Activated naive CD4-positive, alpha-beta T cell treated with anti-CD3 and anti-CD28 coated beads, Interleukin-2, amount 50 U/mL, for 72 hours (primary cell): ENCODE measurements around the gene PUS1. TPM values are rescaled to one million over a fixed set of nuclear protein-coding genes. Genes with fewer than 3 reads are reported as not detected.
A peak's percentile ranks its signal among the peaks of the same experiment; 100 is the strongest.

Source experiments
- ATAC-seq, 2 donors: fragments of 150-1000 bp; cut with Tn5 transposase; 2 replicates each; pipeline ENCODE4 v1.10.0; 2021; ENCODE audit warnings: mild to moderate bottlenecking in 2 of 2, moderate library complexity in 2 of 2
- DNase-seq, 2 donors: peaks; one replicate each; pipeline ENCODE4 v3.0.0; 2021 to 2022; ENCODE audit warnings: low spot score in 2 of 2
- H3K27ac Mint-ChIP-seq, 2 donors: one replicate each; pipeline ENCODE4 v1.8.0; 2022; ENCODE audit warnings: mild to moderate bottlenecking in 2 of 2, mixed read lengths in 2 of 2
- H3K36me3 Mint-ChIP-seq, 2 donors: one replicate each; pipeline ENCODE4 v1.8.0; 2022; ENCODE audit warnings: mixed read lengths in 2 of 2
- H3K9me3 Mint-ChIP-seq, 2 donors: one replicate each; pipeline ENCODE4 v1.8.0; 2022; ENCODE audit warnings: mixed read lengths in 2 of 2
- total RNA-seq, 2 donors: library from RNA; stranded (reverse); gene quantifications; one replicate each; pipeline ENCODE4 v1.2.3, GENCODE V29; 2022

PUS1 gene
- total RNA-seq, 2 donors from 2014 or later, result 16.6 to 49.9 TPM

DNA sequence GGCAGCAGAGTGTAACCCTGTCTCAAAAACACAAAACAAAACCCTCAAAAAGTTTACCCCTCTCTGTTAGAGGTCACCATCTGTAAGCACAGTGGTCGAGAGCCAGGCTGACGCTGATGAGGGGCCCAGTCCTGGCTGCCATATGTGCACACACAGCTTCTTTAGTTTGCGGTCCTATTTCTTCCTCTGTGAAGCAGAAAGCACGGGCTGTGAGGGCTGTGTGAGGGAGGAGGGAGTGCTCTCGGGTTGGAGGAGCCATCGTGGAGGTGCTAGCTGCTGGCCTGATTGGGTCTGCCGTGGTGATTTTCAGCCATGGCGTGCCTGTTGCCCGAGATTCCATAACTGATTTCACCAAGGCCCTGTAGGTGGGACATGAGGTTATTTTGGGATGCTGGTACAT, 31.2 kb upstream of the PUS1 start:
- no peak for DNase-seq
- Mint-ChIP-seq H3K27ac (no peak overlapping the region), H3K9me3 (no peaks in the 10 kb centered on the region), H3K36me3 (no peaks in the 10 kb centered on the region)
- ATAC-seq, result no peak

DNA sequence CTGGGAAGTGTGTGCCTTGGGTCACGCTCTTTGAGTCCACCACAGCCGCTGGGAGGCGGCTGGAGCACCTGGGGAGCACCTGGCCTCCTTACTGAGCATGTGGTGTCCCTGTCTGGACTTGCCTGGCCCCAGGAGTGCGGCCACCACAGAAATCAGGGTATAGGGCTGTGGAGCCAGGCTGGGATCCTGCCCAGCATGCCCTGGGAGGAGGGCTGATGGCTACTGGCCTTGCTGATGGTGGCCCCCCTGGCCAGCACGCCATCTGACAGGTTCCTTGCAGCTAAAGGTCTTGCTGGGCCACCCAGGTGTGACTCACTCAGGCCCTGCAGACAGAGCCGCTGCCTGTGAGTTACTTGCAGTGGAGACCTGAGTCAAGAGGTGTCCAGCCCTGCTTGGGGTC, 28.7 kb upstream of the PUS1 start:
- peak overlapping the region in 1 of 2 donors; percentile 78 for H3K27ac Mint-ChIP-seq
- no peaks in the 10 kb centered on the region for H3K36me3 Mint-ChIP-seq
- no peaks in the 10 kb centered on the region for H3K9me3 Mint-ChIP-seq

DNA sequence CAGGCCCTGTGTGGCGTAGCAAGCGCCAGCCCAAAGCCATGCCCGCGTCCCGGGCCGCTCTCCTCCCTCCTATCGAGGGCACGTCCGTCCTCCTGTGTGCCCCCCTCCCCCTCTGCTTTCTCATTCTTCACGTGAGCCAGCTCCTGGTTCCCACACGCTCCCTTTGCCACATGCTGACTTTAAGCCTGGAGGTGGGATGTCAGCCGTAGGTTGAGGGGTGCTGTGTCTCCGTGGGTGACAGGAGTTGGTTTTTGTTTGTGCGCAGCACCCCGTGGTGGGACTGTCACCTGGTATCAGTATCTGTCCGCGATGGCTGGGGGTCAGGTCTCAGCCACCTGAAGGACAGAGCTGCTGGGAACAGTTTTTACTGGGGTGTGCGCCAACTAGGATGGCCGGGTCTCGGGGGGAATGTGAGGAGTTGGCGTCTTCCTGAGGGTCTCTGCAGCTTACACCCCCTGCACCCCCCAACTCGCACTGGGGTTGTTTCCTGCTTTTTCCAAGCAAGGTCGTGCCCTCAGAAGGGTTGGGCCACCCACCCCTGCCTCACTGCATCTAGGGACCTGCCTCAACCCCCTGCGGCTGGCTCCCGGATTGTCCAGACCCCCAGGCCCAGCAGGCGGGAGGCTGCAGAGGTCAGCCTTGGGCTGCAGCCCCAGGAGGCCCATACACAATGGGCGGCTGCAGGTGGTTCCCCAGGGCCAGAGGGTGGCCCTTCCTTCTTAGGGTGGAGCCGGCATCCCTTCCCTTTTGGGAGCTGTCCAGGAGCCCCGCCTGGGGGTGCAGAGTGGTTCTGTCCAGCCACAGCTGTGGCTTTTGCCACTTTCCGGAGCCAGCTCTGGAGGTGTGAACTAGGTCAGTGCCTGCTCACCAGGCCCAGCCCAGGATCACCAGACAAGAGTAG, 27.4 kb upstream of the PUS1 start:
- no peak for DNase-seq
- H3K9me3 Mint-ChIP-seq, result no peaks in the 10 kb centered on the region
- no peaks in the 10 kb centered on the region for H3K36me3 Mint-ChIP-seq
- ATAC-seq, result no peak
- H3K27ac Mint-ChIP-seq, result peak overlapping the region in 1 of 2 donors; percentile 49

More for the DNA sequence above, 28.7 kb upstream of the PUS1 start:
- ATAC-seq (no peak), DNase-seq (no peak)

DNA sequence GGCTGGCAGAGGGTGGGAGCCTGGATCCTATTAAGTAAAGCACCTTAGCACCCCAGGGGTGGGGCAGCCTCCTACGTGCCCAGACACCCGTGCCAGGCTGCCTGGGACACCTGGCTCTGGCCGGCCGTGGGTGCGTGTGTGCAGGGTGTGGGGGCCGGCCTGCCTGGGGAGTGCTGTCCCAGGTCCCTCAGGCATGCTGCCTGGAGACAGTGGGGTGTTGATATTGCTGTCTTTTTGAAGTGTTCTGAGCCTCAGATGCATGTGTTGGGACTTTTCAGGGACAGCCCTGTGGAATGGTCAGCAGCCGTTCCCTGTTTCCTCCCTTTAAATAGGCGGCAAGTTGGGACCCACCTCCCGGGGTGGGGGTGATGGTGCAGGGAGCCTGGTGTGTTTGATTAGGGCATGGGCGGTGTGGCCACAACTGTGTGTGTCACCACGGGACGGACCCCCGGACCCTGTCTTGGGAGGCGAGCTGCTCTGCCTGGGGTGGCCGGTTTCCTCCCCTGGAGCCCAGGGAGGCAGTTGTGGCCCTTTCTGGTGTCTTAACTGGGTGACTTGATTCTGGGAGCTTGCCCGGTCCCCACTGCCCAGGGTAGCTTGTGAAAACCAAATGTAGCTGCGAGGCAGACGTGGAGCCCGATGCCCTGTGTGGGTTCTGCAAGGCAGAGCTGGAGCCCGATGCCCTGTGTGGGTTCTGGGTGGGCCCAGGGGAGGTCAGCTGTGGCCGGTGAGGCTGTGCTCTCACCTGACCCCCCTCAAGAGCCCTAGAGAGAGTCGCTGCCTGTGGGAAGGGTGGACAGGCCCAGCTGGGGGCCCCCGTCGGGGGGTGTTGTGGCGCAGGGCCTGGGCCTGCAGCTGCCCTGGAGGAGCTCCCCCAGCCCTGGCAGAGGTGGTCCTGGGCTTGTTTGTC, 26.5 kb upstream of the PUS1 start:
- H3K36me3 Mint-ChIP-seq, result no peaks in the 10 kb centered on the region
- no peaks in the 10 kb centered on the region for H3K9me3 Mint-ChIP-seq
- DNase-seq (no peak), ATAC-seq (no peak)
- H3K27ac Mint-ChIP-seq, result peak overlapping the region in 1 of 2 donors; percentile 49

DNA sequence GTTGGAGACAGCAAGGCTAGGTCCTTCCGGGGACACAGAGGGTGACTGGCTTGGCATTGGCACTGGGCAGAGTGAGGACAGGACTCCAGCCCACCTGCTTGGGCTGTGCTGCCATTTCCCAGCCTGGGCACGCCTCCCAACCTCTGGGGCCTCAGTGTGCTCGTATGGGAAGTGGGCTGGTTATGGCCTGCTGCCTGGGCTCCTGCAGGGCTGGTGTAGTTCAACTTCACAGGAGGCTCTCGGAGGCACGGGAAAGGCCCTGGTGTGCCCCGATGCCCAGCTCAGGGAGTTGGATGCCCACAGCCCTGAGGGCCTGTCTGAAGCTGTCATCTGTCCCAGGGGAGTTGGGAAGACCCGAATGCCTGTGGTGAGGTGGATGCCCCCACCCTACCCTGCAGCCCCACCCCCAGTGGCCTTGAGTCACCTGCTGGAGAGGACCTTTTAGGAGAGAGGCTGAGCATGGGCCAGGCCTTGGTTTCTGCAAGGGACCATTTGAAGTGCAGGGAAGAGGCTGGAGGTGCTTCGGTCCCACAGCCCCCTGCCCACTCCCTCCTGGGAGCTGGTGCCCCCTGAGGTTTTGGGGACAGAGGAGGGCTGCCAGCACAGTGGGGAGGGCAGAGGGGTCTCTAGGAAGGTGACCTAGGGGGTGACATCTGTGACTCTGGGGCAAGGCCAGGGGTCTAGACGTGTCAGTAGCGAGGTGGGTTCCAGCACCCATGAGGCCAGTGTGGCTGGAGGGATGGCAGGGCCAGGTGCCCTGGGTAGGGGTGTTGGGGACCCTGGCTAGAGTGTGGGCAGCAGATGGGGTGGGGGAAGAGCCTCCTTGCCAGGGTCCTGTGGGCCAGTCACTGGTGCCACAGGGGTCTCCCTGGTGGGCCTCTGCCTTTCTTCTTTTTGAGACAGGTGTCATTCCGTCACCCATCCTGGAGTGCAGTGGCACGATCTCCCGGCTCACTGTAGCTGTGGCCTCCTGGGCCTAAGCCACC, 25.5 kb upstream of the PUS1 start:
- DNase-seq (no peak), ATAC-seq (no peak)
- Mint-ChIP-seq H3K36me3 (no peaks in the 10 kb centered on the region), H3K27ac (peak overlapping the region in 1 of 2 donors; percentile 74), H3K9me3 (no peaks in the 10 kb centered on the region)

DNA sequence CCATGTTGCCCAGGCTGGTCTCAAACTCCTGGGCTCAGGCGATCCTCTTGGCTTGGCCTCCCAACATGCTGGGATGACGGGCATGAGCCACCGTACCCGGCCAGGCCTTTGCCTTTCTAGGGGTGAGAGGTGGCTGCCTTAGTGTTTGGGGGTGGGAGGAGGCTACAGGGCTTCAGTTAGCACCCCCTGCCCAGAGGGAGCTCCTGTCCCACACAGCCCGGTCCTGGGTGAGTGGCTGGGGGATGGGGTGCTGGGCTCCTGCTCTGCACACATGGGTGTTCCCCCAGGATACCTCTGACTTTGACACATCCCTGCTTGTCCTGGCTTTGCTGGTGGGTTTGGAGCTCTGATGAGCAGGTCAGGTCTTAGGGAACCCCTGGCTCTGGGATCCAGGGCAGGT, 24.7 kb upstream of the PUS1 start:
- Mint-ChIP-seq H3K27ac (peak overlapping the region; percentile 74), H3K9me3 (no peaks in the 10 kb centered on the region), H3K36me3 (no peaks in the 10 kb centered on the region)
- ATAC-seq (no peak), DNase-seq (no peak)

DNA sequence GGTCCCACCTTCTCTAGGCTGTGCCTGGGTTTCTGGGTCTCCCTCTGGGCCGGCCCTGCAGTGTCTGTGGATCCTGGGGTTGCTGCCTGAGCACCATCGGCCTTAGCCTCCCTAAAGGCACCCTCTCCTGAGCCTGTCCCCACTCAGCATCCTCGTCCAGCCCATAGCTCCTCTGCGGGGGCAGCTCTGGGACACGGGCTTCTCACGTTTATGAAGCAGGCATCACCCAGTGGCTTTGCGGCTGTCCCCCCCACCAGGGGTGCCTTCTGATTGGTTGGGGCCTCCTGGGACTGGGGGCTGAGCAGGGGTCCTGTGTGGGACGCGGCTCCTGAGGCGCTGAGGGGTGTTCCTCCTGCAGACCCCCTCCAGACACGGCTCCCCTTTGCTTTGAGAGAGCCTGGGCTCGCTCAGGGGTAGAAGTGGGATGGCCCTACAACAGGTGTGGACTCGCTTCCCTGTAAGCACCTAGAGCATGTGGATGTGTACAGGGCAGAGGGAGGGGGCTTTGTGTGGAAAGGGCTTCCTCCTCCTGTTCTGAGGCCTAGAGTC, 23.9 kb upstream of the PUS1 start:
- no peak for DNase-seq
- no peak for ATAC-seq
- Mint-ChIP-seq H3K36me3 (no peaks in the 10 kb centered on the region), H3K27ac (peak overlapping the region; percentile 36 to 74), H3K9me3 (no peaks in the 10 kb centered on the region)

DNA sequence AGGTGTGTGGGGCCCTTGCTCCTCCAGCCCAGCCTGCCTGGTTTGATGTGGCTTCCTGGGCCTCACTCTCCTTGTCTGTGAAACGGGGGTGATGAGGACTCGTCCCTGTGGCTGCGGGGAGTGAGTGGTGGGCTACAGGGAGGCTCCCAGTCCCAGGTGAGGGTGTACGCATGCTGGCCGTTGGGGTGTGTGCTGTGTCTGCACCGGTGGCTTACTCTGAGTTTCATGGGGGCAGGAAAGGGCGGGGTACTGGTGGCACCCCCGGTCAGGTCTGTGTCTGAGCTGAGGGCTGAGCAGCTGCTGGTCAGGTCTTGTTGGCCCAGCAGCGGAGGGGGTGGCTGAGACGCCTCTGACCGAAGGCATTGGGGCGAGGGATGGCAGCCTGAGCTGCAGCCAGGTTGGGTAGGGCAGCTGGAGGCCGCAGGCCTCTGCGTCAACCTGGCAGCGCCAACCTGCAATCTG, 23.4 kb upstream of the PUS1 start:
- ATAC-seq, result no peak

DNA sequence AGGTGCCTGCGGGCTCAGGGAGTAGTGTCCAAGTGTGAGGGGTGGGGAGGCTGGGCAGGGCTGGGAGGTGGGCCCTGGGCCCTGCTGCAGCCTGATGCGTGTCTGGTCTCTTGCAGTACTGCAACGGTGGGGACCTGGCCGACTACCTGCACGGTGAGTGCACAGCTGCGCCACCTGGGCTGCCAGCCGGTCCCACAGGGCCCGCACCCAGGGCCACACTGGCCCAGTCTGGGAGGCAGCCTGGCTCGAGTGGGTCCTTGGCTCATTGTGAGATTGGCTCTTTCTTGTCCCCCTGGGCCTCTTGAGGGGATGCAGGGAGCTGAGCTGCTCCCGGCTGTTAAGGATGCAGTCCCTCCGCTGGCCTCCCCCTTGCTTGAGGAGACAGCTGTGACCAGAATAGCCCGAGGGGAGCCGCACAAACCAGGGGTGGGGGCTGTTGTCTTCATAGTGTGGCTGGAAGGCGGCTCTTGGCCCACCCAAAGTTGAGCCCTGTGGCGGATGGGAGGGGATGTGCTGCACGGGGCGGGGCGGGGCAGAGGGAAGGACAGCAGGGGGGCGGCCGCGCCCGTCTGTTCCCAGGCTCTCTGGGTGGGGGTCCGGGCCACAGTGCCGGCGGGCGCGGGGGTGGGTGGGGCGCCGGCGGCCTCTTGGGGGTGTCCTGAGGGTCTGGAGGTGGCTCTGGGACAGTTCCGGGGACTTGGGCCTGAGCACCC, 21.5 kb upstream of the PUS1 start:
- DNase-seq, result no peak
- H3K36me3 Mint-ChIP-seq, result no peaks in the 10 kb centered on the region
- H3K27ac Mint-ChIP-seq, result no peak overlapping the region
- no peak for ATAC-seq
- H3K9me3 Mint-ChIP-seq, result no peaks in the 10 kb centered on the region

More for the DNA sequence above, 23.4 kb upstream of the PUS1 start:
- no peak for DNase-seq
- Mint-ChIP-seq H3K27ac (peak overlapping the region; percentile 36 to 74), H3K36me3 (no peaks in the 10 kb centered on the region), H3K9me3 (no peaks in the 10 kb centered on the region)

DNA sequence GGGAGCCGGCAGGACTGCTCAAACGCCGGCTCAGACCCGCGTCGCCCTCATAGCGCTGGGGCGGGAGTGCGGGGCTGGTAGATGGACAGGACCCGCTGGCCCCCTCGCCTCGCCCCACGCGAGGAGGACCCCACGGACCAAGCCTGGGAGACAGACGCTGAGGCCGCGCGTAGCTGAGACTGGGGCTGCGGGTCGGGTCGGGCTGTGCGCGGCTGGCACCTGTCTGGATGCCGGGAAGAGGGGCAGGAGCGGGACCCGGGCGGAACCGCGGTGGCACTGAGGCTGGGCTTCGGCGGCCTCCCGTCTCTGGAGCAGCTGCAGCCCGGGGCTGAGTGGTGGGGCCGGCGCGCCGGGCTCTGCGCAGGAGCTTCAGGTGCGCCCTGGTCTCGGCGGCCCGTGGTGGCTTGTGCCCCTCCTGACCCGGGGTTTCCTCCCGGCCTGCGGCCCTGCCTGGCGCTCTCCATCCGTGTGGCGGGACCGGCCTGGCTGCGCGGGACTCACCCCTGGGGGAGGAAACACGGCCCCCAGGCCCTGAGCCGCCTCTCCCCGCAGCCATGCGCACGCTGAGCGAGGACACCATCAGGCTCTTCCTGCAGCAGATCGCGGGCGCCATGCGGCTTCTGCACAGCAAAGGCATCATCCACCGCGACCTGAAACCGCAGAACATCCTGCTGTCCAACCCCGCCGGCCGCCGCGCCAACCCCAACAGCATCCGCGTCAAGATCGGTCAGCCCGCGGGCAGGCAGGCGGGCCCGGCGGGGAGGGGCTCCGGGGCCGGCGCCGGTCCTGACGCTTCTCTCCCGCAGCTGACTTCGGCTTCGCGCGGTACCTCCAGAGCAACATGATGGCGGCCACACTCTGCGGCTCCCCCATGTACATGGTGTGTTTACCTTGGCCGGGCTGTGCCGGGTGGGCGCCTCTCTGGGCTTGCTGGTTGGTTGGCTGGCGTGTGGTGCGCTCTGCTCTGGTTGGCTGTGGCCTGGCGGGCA, 20.7 kb upstream of the PUS1 start:
- DNase-seq (no peak), ATAC-seq (no peak)
- H3K36me3 Mint-ChIP-seq, result no peaks in the 10 kb centered on the region
- no peak overlapping the region for H3K27ac Mint-ChIP-seq
- H3K9me3 Mint-ChIP-seq, result no peaks in the 10 kb centered on the region

DNA sequence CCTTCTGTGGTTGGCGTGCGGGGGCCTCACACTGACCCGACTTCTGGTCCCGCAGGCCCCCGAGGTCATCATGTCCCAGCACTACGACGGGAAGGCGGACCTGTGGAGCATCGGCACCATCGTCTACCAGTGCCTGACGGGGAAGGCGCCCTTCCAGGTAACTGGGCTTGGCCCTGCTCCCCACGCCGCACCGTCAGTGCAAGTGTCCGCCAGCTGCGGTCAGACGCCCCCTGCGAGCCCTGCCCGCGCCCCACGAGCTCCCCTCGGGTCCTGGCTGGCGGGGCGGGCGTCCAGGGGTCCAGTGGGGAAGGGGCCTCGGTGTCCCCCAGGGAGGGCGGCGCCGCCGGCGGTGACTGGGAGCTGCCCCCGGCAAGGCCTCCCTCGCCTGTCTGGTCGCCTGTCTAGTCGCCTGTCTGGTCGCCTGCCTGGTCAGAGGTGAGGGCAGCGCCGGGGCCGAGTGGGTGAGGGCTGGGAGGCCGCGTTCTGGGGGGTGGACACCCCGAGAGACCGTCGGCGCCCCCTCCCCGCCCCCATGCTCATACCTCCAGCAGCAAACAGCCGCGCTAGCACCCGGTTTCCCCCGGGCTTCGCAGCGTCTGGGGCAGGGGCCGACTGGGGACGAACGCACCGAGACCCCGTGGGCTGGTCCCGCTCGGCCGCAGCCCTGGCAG, 19.9 kb upstream of the PUS1 start:
- DNase-seq (no peak), ATAC-seq (no peak)
- Mint-ChIP-seq H3K9me3 (no peaks in the 10 kb centered on the region), H3K36me3 (no peaks in the 10 kb centered on the region), H3K27ac (no peak overlapping the region)

DNA sequence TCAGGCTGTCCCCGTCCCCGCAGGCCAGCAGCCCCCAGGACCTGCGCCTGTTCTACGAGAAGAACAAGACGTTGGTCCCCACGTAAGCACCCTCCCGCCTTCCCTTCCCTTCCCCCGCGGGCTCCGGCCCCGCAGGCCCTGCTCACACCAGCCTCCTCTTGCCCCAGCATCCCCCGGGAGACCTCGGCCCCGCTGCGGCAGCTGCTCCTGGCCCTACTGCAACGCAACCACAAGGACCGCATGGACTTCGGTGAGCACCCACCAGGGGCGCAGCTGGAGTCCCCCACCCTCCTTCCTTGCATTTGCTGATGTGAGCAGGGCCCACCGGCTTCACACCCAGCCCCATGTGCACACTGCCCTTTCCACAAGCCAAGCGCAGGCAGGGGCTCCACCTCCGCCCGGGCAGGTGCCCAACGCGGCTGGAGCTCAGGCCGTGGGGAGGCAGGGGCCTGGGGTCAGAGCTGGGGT, 19.3 kb upstream of the PUS1 start:
- ATAC-seq (no peak), DNase-seq (no peak)
- Mint-ChIP-seq H3K36me3 (no peaks in the 10 kb centered on the region), H3K9me3 (no peaks in the 10 kb centered on the region), H3K27ac (no peak overlapping the region)

DNA sequence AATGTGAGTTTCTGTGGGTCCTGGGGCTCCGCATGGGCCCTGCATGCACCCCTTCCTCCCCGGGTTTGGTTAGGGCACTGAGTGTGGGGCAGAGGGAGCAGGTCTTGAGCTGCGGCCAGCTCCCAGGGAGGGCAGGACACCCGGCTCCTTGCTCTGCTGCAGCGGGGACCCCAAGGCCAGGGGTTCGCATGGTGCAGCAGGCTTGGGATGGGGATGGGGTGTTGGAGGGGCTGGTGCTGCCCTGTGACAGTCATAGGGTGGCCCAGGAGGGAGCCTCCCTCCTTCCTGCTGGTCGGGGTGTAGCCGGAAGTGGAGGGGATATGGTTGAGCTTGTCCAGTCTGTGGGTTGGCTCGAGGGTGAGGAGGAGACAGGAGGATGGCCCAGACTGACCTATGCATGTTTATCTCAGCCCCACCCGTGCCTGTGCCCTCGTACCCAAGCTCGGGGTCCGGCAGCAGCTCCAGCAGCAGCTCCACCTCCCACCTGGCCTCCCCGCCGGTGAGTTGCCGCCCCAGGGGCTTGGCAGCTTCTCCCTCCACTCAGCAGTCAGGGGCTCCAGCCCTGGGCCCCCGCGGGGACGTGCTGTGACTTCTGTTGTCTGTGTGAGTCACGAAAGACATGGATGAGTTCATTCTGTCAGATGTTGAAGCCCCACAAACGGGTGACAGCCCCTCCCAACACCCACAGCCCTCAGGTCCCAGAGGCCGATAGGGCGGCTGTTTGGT, 18.6 kb upstream of the PUS1 start:
- no peak for ATAC-seq
- H3K27ac Mint-ChIP-seq, result no peak overlapping the region
- no peak for DNase-seq

More for the DNA sequence above, 18.6 kb upstream of the PUS1 start:
- Mint-ChIP-seq H3K36me3 (no peaks in the 10 kb centered on the region), H3K9me3 (no peaks in the 10 kb centered on the region)
